ENCODE measurements around the gene PLSCR4. TPM values are rescaled to one million over a fixed set of nuclear protein-coding genes. Genes with fewer than 3 reads are reported as not detected.
A peak's percentile ranks its signal among the peaks of the same experiment; 100 is the strongest.

Gene PLSCR4
- total and polyA plus RNA-seq, 2 of the 8 experiments (the other 6 are each of a cell fraction or from before 2014, with no cell fraction given) = 1.8 to 2.9 TPM

DNA sequence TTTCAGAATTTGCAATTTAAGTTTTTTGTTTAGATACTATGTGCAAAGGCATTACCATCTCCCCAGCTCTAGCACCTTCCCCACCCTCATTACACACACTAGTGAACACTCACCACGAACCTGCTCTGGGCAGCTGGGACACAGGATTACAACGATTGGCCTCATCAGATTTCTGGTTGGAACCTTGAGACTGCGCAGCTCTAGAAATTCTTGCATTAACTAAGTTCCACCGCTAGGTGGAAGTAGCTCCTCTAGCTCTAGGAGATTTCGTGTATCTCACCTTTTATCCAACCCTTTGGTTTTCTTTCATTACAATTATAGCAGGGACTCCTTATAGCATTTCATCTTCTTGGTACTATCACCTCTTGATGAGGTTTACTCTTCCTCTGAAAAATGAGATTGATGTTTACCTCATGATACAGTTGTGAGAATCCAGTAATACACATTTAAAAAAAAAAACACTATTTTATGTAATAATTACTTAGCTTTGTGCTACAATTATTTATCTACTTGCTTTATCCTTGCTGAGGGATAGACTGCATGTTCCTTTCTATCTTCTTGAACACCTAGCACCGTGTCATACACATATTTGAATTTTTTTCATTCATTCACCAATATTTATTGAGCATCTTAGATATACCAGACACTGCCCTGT, 61.3 kb downstream of the PLSCR4 start:
- Histone ChIP-seq H3K79me1 (ENCODE audit: low read depth, low read length) (no peaks in the 10 kb centered on the region), H3K4me2 (ENCODE audit: insufficient read depth in 1 of 2, low read depth in 2 of 2, low read length in 2 of 2) (no peak overlapping the region; a peak in 1 of 4 replicates), H2BK12ac (ENCODE audit: low read depth, low read length) (no peak overlapping the region), H4K20me1 (replicated peaks in 1 of 2; ENCODE audit: control insufficient read depth in 1 of 2, insufficient read depth in 2 of 2, low read length in 2 of 2) (no peaks in the 10 kb centered on the region), H2BK120ac (replicated peaks; ENCODE audit: low read depth, low read length) (no peak overlapping the region), H3K56ac (replicated peaks; ENCODE audit: insufficient read length, low read depth, low read length) (no peak overlapping the region), H3K23me2 (ENCODE audit: low read depth, low read length) (no peaks in the 10 kb centered on the region), H2BK20ac (ENCODE audit: low read length) (no peak overlapping the region), H4K5ac (ENCODE audit: insufficient read length, low read depth, low read length) (no peak overlapping the region), H3K18ac (ENCODE audit: extremely low read depth, low read length) (no peak overlapping the region), H3K9ac (replicated peaks in 1 of 4; ENCODE audit: extremely low read depth in 1 of 4, low read depth in 3 of 4, low read length in 3 of 4) (no peak overlapping the region), H3K23ac (ENCODE audit: insufficient read length) (no peak overlapping the region), H3K4me1 (replicated peaks in 1 of 4; ENCODE audit: control insufficient read depth in 3 of 4, insufficient read depth in 4 of 4, low read length in 3 of 4) (peaks cover 0 to 2% (median 0%) of the 10 kb centered on the region in 4 experiments; a peak in 1 of 7 replicates), H3K9me3 (ENCODE audit: insufficient read depth in 2 of 2, low read depth in 1 of 2, low read length in 1 of 2) (no peaks in the 10 kb centered on the region), H2BK5ac (ENCODE audit: low read depth, low read length) (no peak overlapping the region), H2BK15ac (ENCODE audit: low read length) (no peak overlapping the region), H3K36me3 (ENCODE audit: control insufficient read depth in 2 of 4, insufficient read depth in 4 of 4, low read length in 3 of 4) (no peaks in the 10 kb centered on the region), H4K8ac (ENCODE audit: extremely low read depth, insufficient read depth, low read length) (no peak overlapping the region), H3K27me3 (replicated peaks in 1 of 4; ENCODE audit: control insufficient read depth in 3 of 4, extremely low read depth in 1 of 4, insufficient read depth in 3 of 4, low read length in 3 of 4) (no peaks in the 10 kb centered on the region), H2AFZ (ENCODE audit: low read length) (no peak overlapping the region; the same call in 1 of the 2 replicates), H3K14ac (ENCODE audit: insufficient read length) (no peak overlapping the region), H4K91ac (replicated peaks; ENCODE audit: insufficient read length, low read length) (no peak overlapping the region), H3K27ac (ENCODE audit: low read depth, low read length) (no peak overlapping the region), H3K4ac (replicated peaks; ENCODE audit: insufficient read length, low read depth, low read length) (no peak overlapping the region), H3K79me2 (ENCODE audit: control insufficient read depth in 1 of 2, insufficient read depth in 2 of 2, low read length in 2 of 2) (no peaks in the 10 kb centered on the region), H2AK5ac (ENCODE audit: low read depth, low read length) (no peak overlapping the region), H3K4me3 (ENCODE audit: extremely low read depth in 1 of 4, insufficient read depth in 2 of 4, low read depth in 3 of 4, low read length in 4 of 4) (no peak overlapping the region)
- FAIRE-seq (peak; percentile 86), DNase-seq (ENCODE audit: low read depth in 1 of 2, low spot score in 2 of 2) (peak in 1 of 2 experiments; percentile 48)
- TF ChIP-seq RAD21 (IDR thresholded peaks at IDR 0.05 in 1 of 2, conservative IDR thresholded peaks at IDR 0.05 in 1 of 2; ENCODE audit: low read depth in 2 of 2, low read length in 2 of 2) (peak; percentile 84 to 89), SIRT6 (IDR thresholded peaks at IDR 0.05; ENCODE audit: low read length) (no peak), CHD2 (IDR thresholded peaks at IDR 0.05; ENCODE audit: low read length) (no peak), CHD1 (IDR thresholded peaks at IDR 0.05; ENCODE audit: low read depth, low read length) (no peak), NANOG (IDR thresholded peaks at IDR 0.05; ENCODE audit: insufficient read depth, low read depth, low read length, poor library complexity, severe bottlenecking) (no peak), CBX8 (IDR thresholded peaks at IDR 0.05; ENCODE audit: borderline replicate concordance, low read depth, low read length) (no peak)
- TF ChIP-seq, protein P1, sequence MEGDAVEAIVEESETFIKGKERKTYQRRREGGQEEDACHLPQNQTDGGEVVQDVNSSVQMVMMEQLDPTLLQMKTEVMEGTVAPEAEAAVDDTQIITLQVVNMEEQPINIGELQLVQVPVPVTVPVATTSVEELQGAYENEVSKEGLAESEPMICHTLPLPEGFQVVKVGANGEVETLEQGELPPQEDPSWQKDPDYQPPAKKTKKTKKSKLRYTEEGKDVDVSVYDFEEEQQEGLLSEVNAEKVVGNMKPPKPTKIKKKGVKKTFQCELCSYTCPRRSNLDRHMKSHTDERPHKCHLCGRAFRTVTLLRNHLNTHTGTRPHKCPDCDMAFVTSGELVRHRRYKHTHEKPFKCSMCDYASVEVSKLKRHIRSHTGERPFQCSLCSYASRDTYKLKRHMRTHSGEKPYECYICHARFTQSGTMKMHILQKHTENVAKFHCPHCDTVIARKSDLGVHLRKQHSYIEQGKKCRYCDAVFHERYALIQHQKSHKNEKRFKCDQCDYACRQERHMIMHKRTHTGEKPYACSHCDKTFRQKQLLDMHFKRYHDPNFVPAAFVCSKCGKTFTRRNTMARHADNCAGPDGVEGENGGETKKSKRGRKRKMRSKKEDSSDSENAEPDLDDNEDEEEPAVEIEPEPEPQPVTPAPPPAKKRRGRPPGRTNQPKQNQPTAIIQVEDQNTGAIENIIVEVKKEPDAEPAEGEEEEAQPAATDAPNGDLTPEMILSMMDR (IDR thresholded peaks at IDR 0.05; ENCODE audit: control extremely low read depth in 1 of 3, insufficient read depth in 1 of 3, low read depth in 1 of 3, low read length in 3 of 3) = peak in 2 of 3 experiments; percentile 75 to 79; a peak in 3 of 4 replicates
- TF ChIP-seq, protein P2, sequence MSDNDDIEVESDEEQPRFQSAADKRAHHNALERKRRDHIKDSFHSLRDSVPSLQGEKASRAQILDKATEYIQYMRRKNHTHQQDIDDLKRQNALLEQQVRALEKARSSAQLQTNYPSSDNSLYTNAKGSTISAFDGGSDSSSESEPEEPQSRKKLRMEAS (IDR thresholded peaks at IDR 0.05) = no peak
- ChIA-PET POLR2A (ENCODE audit: partially characterized antibody) (interaction anchor here (2.3 kb wide), 1 partner anchor 28 kb away, joined by 8 read pairs; the partner anchor contains the start of gene PLOD2), CTCF (ENCODE audit: partially characterized antibody) (interaction anchor here (0.6 to 4.5 kb wide), 73 partner anchors 8 to 1268 kb away, joined by 3 to 88 read pairs (median 4); partner anchors contain the start of genes PLOD2 and PLSCR2)
- 16% methylated on average over 6 of the region's 6 CpGs; no CpG with 5 or more reads in 1 of the 2 experiments for WGBS, 2 experiments (ENCODE audit: extremely low coverage in 1 of 2, insufficient coverage in 1 of 2, insufficient read length in 1 of 2, insufficient replicate concordance in 2 of 2, low coverage in 1 of 2, low lambda C conversion rate in 2 of 2, missing lambda C conversion rate in 1 of 2)
